Suprapubic skin (tissue), 3 donors: ENCODE measurements around the gene INTS6L.

Source experiments
- EP300 ChIP-seq: sonication (generic); formaldehyde crosslinking; IDR thresholded peaks from one replicate; pipeline ENCODE4 v1.6.1; 2017; ENCODE audit warnings: antibody characterized with exemption
- TF ChIP-seq, protein P1 (sequence below), 2 donors: fragments of 200-600 bp in 1 of 2; fragments of 450-650 bp in 1 of 2; sonication (generic) in 1 of 2; IDR thresholded peaks; one replicate each; pipeline ENCODE4 v1.5.1; 2016 to 2019; ENCODE audit warnings: antibody characterized with exemption in 2 of 2, mild to moderate bottlenecking in 1 of 2, moderate library complexity in 1 of 2

DNA sequence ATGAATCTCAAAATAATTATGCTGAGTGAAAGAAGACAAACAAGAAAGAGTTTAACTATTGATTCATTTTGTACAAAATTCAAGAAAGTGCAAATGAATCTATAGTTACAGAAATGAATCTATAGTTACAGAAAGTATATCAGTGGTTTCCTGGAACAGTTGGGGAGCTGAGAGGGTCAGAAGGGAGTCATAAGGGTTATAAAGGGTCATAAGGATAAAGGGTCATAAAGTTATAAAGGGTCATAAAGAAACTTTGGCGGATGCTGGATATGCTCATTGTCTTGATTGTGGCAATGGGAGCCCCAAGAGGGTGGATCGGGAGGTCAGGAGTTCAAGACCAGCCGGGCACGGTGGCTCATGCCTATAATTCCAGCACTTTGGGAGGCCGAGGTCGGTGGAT lies 26.0 kb upstream of the INTS6L start:
- TF ChIP-seq, protein P1, sequence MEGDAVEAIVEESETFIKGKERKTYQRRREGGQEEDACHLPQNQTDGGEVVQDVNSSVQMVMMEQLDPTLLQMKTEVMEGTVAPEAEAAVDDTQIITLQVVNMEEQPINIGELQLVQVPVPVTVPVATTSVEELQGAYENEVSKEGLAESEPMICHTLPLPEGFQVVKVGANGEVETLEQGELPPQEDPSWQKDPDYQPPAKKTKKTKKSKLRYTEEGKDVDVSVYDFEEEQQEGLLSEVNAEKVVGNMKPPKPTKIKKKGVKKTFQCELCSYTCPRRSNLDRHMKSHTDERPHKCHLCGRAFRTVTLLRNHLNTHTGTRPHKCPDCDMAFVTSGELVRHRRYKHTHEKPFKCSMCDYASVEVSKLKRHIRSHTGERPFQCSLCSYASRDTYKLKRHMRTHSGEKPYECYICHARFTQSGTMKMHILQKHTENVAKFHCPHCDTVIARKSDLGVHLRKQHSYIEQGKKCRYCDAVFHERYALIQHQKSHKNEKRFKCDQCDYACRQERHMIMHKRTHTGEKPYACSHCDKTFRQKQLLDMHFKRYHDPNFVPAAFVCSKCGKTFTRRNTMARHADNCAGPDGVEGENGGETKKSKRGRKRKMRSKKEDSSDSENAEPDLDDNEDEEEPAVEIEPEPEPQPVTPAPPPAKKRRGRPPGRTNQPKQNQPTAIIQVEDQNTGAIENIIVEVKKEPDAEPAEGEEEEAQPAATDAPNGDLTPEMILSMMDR (IDR thresholded peaks at IDR 0.05) = no peak
- no peak for TF ChIP-seq EP300
